OCI-LY7 (cell line): ENCODE measurements around the gene DENND2D.

Experiments used
- EZH2phosphoT487 ChIP-seq: fragments of 200-600 bp; sonication (generic); IDR thresholded peaks from 2 replicates; pipeline ENCODE4 v1.6.1; 2018; ENCODE audit warnings: low read depth, borderline replicate concordance, mild to moderate bottlenecking, mixed run types, antibody characterized with exemption, low read length, moderate library complexity, mixed read lengths
- TF ChIP-seq, protein P1 (sequence below): fragments of 200-600 bp; sonication (generic); conservative IDR thresholded peaks from 2 replicates; pipeline ENCODE4 v1.5.1; 2014; ENCODE audit warnings: mild to moderate bottlenecking, antibody characterized with exemption, low read length, moderate library complexity, mixed read lengths

DNA sequence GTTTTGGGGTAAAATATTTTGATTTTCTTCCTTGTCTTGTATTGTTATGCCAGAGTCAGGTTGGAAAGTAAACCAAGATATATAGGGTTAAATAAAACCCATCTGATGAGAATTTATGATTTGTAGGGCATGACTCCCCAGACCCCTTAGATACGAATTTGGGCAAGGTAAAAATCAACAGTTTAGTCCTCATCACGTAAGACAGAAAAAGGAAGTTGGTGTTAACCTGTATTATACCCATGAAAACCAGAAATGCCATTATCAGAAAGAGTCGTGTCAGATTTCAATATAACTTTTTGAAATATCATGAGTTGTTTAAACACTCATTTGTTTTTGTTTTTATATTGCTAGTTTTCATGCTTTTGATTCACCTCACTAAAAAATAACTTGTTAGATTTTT is 48.6 kb downstream of the DENND2D start:
- TF ChIP-seq, protein P1, sequence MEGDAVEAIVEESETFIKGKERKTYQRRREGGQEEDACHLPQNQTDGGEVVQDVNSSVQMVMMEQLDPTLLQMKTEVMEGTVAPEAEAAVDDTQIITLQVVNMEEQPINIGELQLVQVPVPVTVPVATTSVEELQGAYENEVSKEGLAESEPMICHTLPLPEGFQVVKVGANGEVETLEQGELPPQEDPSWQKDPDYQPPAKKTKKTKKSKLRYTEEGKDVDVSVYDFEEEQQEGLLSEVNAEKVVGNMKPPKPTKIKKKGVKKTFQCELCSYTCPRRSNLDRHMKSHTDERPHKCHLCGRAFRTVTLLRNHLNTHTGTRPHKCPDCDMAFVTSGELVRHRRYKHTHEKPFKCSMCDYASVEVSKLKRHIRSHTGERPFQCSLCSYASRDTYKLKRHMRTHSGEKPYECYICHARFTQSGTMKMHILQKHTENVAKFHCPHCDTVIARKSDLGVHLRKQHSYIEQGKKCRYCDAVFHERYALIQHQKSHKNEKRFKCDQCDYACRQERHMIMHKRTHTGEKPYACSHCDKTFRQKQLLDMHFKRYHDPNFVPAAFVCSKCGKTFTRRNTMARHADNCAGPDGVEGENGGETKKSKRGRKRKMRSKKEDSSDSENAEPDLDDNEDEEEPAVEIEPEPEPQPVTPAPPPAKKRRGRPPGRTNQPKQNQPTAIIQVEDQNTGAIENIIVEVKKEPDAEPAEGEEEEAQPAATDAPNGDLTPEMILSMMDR = no peak
- TF ChIP-seq EZH2phosphoT487 = no peak
